Smooth muscle cell of the brain vasculature (primary cell): ENCODE measurements around the gene APOBEC3F.

Experiments used
- DNase-seq: peaks from one replicate; pipeline ENCODE4 v3.0.0-alpha.2; 2012; ENCODE audit warnings: low read depth, low spot score

Gene APOBEC3F

GRCh38 chr22:39092111-39092862, 51.6 kb downstream of the APOBEC3F start:
- no peak for DNase-seq

DNA sequence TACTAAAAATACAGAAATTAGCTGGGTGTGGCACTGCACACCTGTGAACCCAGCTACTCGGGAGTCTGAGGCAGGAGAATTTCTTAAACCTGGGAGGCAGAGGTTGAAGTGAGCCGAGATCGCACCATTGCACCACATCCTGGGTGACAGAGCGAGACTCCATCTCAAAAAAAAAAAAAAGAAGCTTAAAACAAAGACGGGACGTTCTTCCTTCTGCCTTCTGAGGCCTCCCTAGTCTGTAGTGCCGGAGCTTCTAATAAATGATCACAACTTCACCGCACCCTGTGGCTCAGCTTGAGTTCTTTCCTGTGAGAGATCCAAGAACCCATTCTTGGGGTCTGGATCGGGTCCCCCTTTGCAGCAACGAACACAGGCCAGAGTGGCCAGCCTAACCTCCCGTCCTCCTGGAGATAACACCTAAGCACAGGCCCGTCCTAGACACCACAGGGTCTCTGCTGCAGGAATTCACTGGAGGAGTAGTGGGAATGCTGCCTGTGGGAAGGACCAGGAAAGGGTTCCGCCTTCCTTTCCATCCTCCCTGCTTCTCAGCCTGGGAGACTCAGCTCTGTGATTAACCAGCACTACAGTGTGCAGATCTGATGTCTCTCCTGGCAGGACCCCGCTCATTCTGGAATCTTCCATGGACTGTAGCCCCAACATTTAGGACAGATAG, 54.2 kb downstream of the APOBEC3F start:
- DNase-seq: no peak

DNA sequence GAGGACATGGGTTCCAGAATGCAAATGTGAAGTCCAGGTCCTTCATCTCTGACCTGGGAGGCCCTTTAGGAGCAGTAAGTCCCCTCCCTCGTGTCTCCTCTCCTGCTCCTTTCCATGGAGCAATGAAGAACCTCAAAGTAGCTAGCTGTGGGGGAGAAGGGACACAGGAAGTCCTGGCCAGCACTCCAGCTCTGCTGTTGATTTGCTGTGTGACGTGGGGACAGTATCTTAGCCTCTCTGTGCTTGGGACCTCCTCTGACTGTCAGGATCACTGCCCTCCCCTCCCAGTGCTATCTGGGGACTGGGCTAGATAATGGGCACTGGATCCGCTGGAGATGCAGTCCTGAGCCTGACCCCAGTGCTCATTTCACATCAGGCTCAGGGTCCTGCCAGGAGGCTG, 55.3 kb downstream of the APOBEC3F start:
- no peak for DNase-seq

- DNase-seq: no peak
Measured at GRCh38 chr22:39097098-39098020, 56.7 kb downstream of the APOBEC3F start, which contains the start of gene APOBEC3H. APOBEC3H (plus strand) TSS chr22:39097244; CDS start chr22:39100279, 3,035 bp downstream.

GRCh38 chr22:39098026-39098425, 57.4 kb downstream of the APOBEC3F start:
- DNase-seq: no peak

DNA sequence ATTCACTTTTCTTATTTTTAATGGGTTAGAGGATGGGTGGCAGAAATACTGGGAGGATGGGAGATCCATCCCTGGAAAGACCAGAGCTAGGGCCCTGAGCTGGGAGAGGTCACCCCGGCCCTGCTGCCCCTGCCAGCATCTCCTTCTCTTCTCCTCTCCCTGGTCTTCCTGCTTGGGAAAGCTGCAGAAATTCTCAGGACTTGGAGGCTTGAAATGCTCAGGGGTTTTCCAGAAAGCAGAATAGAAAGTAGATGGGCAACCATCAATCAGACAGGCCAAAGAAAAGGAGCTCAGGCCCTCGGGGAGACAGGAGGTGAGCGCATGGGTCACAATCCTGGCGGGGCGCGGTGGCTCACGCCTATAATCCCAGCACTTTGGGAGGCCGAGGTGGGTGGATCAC, 57.9 kb downstream of the APOBEC3F start:
- no peak for DNase-seq

DNA sequence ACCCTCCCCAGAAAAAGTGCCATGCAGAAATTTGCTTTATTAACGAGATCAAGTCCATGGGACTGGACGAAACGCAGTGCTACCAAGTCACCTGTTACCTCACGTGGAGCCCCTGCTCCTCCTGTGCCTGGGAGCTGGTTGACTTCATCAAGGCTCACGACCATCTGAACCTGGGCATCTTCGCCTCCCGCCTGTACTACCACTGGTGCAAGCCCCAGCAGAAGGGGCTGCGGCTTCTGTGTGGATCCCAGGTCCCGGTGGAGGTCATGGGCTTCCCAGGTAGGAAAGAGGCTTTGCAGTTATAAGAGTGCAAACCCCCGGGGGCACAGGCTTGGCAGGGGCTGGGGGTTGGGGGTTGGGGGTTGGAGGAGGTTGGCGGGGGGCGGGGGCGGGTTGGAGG, 60.6 kb downstream of the APOBEC3F start:
- no peak for DNase-seq

GRCh38 chr22:39103431-39103830, 62.8 kb downstream of the APOBEC3F start:
- no peak for DNase-seq
